K562 (cell line): ENCODE measurements around the gene AGPAT4. TPM values are rescaled to one million over a fixed set of nuclear protein-coding genes. Genes with fewer than 3 reads are reported as not detected.

Experiments
- BHLHE40 ChIP-seq: IDR thresholded peaks from 2 replicates; pipeline ENCODE4 v1.6.1; 2011; ENCODE audit warnings: low read length, improper control_type of control experiment
- CBX5 ChIP-seq: IDR thresholded peaks from 2 replicates; pipeline ENCODE4 v1.6.1; 2014; ENCODE audit warnings: low read depth, borderline replicate concordance
- CCNT2 ChIP-seq: IDR thresholded peaks from 2 replicates; pipeline ENCODE4 v1.6.1; 2011; ENCODE audit warnings: borderline replicate concordance, low read depth, mild to moderate bottlenecking, moderate library complexity, mixed read lengths, low read length; ENCODE audit not compliant: insufficient read length; ENCODE audit errors: extremely low read depth
- CREB1 ChIP-seq, 2 experiments: sonication (generic) in 1 of 2; formaldehyde crosslinking in 1 of 2; IDR thresholded peaks; 2 replicates each; pipeline versions ENCODE4 v1.6.1 to v1.8.0; 2012 to 2022; ENCODE audit warnings: inconsistent platforms in 1 of 2, mild to moderate bottlenecking in 1 of 2, missing genetic modification reagents in 1 of 2, moderate library complexity in 1 of 2
- GATA2 ChIP-seq: sonication (generic); formaldehyde crosslinking; IDR thresholded peaks from 2 replicates; pipeline ENCODE4 v1.4.0; 2020; ENCODE audit warnings: mild to moderate bottlenecking, missing genetic modification reagents
- GTF2F1 ChIP-seq: IDR thresholded peaks from 2 replicates; pipeline ENCODE4 v1.6.1; 2011; ENCODE audit warnings: low read depth, low read length, improper control_type of control experiment
- IFI16 ChIP-seq: fragments of 250-450 bp; sonication (Bioruptor Pico); IDR thresholded peaks from 2 replicates; pipeline ENCODE4 v2.1.2; 2022; ENCODE audit warnings: mild to moderate bottlenecking, inconsistent platforms
- KHSRP ChIP-seq: fragments of 450-650 bp; IDR thresholded peaks from 2 replicates; pipeline ENCODE4 v1.6.1; 2017
- MBD2 ChIP-seq: sonication (generic); IDR thresholded peaks from 2 replicates; pipeline ENCODE4 v1.6.1; 2016; ENCODE audit warnings: low read depth, borderline replicate concordance
- MYNN ChIP-seq, 2 experiments: sonication (generic); formaldehyde crosslinking in 1 of 2; IDR thresholded peaks; 2 replicates each; pipeline versions ENCODE4 v1.5.0 to v1.6.1; 2016 to 2020; ENCODE audit warnings: antibody characterized with exemption in 1 of 2, missing genetic modification reagents in 1 of 2
- PCBP1 ChIP-seq: fragments of 200-400 bp; formaldehyde crosslinking; IDR thresholded peaks from 2 replicates; pipeline ENCODE4 v1.6.1; 2018; ENCODE audit warnings: mild to moderate bottlenecking, low read depth, low read length; ENCODE audit not compliant: poor library complexity, severe bottlenecking
- PHF21A ChIP-seq: fragments of 450-650 bp; IDR thresholded peaks from 2 replicates; pipeline ENCODE4 v1.6.1; 2017; ENCODE audit warnings: low read depth, borderline replicate concordance
- POLR3A ChIP-seq: IDR thresholded peaks from 2 replicates; pipeline ENCODE4 v1.6.1; 2011; ENCODE audit warnings: borderline replicate concordance, mild to moderate bottlenecking, moderate library complexity; ENCODE audit not compliant: insufficient read length, insufficient read depth; ENCODE audit errors: extremely low read depth
- SMAD3 ChIP-seq: fragments of 450-650 bp; formaldehyde crosslinking; conservative IDR thresholded peaks from 2 replicates; pipeline ENCODE4 v1.4.0; 2020; ENCODE audit warnings: mild to moderate bottlenecking
- SRF ChIP-seq, 2 experiments: fragments of 250-450, 450-650 bp in 1 of 2; sonication (Bioruptor Pico) in 1 of 2; sonication (generic) in 1 of 2; formaldehyde crosslinking; IDR thresholded peaks; 2 replicates each; pipeline versions ENCODE4 v1.5.0 to v1.5.1; 2020 to 2022; ENCODE audit warnings: mild to moderate bottlenecking in 1 of 2, missing genetic modification reagents in 1 of 2
- TCF3 ChIP-seq: sonication (generic); formaldehyde crosslinking; IDR thresholded peaks from 2 replicates; pipeline ENCODE4 v1.4.0; 2020; ENCODE audit warnings: mild to moderate bottlenecking, missing genetic modification reagents
- WHSC1 ChIP-seq: IDR thresholded peaks from one replicate; pipeline ENCODE4 v1.6.1; 2012; ENCODE audit warnings: low read length, control low read depth, inconsistent platforms
- ZNF12 ChIP-seq: sonication (generic); formaldehyde crosslinking; IDR thresholded peaks from 2 replicates; pipeline ENCODE4 v1.4.0; 2020; ENCODE audit warnings: mild to moderate bottlenecking, missing genetic modification reagents
- ZNF146 ChIP-seq: IDR thresholded peaks from one replicate; pipeline ENCODE4 v1.6.1; 2018; ENCODE audit warnings: missing compliant biosample characterization; ENCODE audit not compliant: unreplicated experiment
- ZNF23 ChIP-seq: fragments of 250-450 bp; sonication (Bioruptor Pico); IDR thresholded peaks from 2 replicates; pipeline ENCODE4 v1.4.0; 2020; ENCODE audit warnings: mild to moderate bottlenecking
- ZNF57 ChIP-seq: fragments of 450-650 bp; formaldehyde crosslinking; IDR thresholded peaks from 2 replicates; pipeline ENCODE4 v1.4.0; 2020; ENCODE audit warnings: mild to moderate bottlenecking, moderate library complexity
- ZNF766 ChIP-seq: fragments of 200-800 bp; sonication (Bioruptor generic); conservative IDR thresholded peaks from 2 replicates; pipeline ENCODE4 v1.6.1; 2016; ENCODE audit warnings: missing genetic modification characterization, missing compliant biosample characterization
- polyA plus RNA-seq, 8 experiments: library from polyadenylated mRNA; depleted of rRNA in 4 of 8; stranded (reverse) in 5 of 8; unstranded in 3 of 8; fragments of >200 nt; fragmentation: Nextera tagmentation in 2 of 8; fragmentation: Illumina TruSeq in 1 of 8; extraction: Ambion mirVana in 2 of 8; extraction: Trizol in 1 of 8; gene quantifications; 2 replicates each; pipeline versions ENCODE4 v1.2.1 to v1.2.3, GENCODE V29; 2011 to 2014; ENCODE audit warnings: inconsistent platforms in 1 of 8, missing spikeins in 1 of 8
- total RNA-seq, 7 experiments: library from RNA; depleted of rRNA in 6 of 7; stranded (reverse); fragments of >200 nt in 6 of 7; fragmentation: Illumina TruSeq in 2 of 7; extraction: Trizol in 2 of 7; gene quantifications; 2 replicates each; pipeline versions ENCODE4 v1.2.1 to v1.2.3, GENCODE V29; 2011 to 2021; ENCODE audit warnings: low replicate concordance in 1 of 7
- TF ChIP-seq, protein P1 (sequence below): fragments of 250-450 bp; sonication (Bioruptor Pico); IDR thresholded peaks from 2 replicates; pipeline ENCODE4 v1.4.0; 2020
- TF ChIP-seq, protein P2 (sequence below): fragments of 450-650 bp; formaldehyde crosslinking; conservative IDR thresholded peaks from 2 replicates; pipeline ENCODE4 v1.4.0; 2022; ENCODE audit warnings: mild to moderate bottlenecking, missing genetic modification characterization
- TF ChIP-seq, protein P3 (sequence below): fragments of 250-450 bp; sonication (Bioruptor Pico); IDR thresholded peaks from 2 replicates; pipeline ENCODE4 v1.8.0; 2022; ENCODE audit warnings: moderate library complexity, mild to moderate bottlenecking, inconsistent platforms
- TF ChIP-seq, protein P4 (sequence below): fragments of 450-650 bp; formaldehyde crosslinking; IDR thresholded peaks from 2 replicates; pipeline ENCODE4 v1.4.0; 2020; ENCODE audit warnings: mild to moderate bottlenecking, moderate library complexity

Gene AGPAT4
- total and polyA plus RNA-seq, 9 of the 15 experiments (the other 6 are each of a cell fraction or from before 2014, with no cell fraction given) = 2.2 to 15.0 (median 5.7) TPM

DNA sequence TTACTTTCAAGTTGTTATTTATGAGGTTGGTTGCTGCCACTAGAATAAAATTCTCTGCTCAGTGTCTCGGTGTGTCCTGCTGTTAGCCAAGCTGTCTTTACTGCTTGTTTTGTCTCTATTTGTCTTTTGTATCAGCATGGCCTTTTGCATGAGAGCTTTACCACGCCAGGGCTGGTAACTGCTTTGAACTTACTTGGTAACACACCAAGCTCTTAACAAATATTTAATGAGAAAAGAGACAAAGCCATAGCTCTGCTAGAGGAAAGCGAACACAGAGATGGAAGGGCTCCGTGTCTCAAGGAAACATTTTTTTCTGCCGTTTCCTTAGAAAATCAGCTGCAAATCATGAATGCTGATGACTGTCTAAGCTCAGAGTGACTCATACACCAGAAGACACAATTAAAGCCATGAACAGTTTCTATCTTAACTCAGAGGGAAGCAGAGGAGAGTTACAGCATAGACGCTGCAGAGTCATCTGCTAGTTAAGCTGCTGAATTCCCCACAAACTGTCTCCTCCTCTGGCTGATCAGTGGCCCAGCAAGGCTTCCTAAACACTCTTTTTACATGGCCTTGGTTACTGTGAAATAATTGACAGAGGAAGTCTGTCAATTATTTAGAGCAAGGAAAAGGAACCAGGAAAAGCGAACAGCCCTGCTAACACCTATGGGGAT is 44.8 kb downstream of the AGPAT4 start (continued):
- TF ChIP-seq MBD2 (no peak), CBX5 (no peak), WHSC1 (no peak), ZNF57 (CRISPR knock-in tag) (no peak), CREB1 (IDR thresholded peaks at IDR 0.05) (0 out of 2 replicates have a peak, but pooled peaks have one; percentile 11), CREB1 (CRISPR knock-in tag; IDR thresholded peaks at IDR 0.05) (no peak), SRF (CRISPR knock-in tag; IDR thresholded peaks at IDR 0.05) (no peak), ZNF766 (no peak), PCBP1 (no peak), ZNF23 (peak; percentile 60; the same call in 1 of the 2 replicates), POLR3A (no peak), CCNT2 (no peak), ZNF146 (CRISPR knock-in tag) (no peak), TCF3 (CRISPR knock-in tag) (peak; percentile 30; the same call in 1 of the 2 replicates), PHF21A (no peak), SMAD3 (CRISPR knock-in tag) (no peak), BHLHE40 (no peak), IFI16 (no peak), KHSRP (no peak), MYNN (IDR thresholded peaks at IDR 0.05) (no peak; the same call in 1 of the 2 replicates), MYNN (CRISPR knock-in tag; IDR thresholded peaks at IDR 0.05) (no peak), GTF2F1 (no peak), GATA2 (CRISPR knock-in tag) (no peak), ZNF12 (no peak)
- TF ChIP-seq, protein P1, sequence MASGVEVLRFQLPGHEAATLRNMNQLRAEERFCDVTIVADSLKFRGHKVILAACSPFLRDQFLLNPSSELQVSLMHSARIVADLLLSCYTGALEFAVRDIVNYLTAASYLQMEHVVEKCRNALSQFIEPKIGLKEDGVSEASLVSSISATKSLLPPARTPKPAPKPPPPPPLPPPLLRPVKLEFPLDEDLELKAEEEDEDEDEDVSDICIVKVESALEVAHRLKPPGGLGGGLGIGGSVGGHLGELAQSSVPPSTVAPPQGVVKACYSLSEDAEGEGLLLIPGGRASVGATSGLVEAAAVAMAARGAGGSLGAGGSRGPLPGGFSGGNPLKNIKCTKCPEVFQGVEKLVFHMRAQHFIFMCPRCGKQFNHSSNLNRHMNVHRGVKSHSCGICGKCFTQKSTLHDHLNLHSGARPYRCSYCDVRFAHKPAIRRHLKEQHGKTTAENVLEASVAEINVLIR (CRISPR knock-in tag) = no peak
- TF ChIP-seq, protein P2, sequence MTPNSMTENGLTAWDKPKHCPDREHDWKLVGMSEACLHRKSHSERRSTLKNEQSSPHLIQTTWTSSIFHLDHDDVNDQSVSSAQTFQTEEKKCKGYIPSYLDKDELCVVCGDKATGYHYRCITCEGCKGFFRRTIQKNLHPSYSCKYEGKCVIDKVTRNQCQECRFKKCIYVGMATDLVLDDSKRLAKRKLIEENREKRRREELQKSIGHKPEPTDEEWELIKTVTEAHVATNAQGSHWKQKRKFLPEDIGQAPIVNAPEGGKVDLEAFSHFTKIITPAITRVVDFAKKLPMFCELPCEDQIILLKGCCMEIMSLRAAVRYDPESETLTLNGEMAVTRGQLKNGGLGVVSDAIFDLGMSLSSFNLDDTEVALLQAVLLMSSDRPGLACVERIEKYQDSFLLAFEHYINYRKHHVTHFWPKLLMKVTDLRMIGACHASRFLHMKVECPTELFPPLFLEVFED = no peak
- TF ChIP-seq, protein P3, sequence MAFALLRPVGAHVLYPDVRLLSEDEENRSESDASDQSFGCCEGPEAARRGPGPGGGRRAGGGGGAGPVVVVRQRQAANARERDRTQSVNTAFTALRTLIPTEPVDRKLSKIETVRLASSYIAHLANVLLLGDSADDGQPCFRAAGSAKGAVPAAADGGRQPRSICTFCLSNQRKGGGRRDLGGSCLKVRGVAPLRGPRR (CRISPR knock-in tag) = no peak
- TF ChIP-seq, protein P4, sequence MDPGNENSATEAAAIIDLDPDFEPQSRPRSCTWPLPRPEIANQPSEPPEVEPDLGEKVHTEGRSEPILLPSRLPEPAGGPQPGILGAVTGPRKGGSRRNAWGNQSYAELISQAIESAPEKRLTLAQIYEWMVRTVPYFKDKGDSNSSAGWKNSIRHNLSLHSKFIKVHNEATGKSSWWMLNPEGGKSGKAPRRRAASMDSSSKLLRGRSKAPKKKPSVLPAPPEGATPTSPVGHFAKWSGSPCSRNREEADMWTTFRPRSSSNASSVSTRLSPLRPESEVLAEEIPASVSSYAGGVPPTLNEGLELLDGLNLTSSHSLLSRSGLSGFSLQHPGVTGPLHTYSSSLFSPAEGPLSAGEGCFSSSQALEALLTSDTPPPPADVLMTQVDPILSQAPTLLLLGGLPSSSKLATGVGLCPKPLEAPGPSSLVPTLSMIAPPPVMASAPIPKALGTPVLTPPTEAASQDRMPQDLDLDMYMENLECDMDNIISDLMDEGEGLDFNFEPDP (CRISPR knock-in tag) = no peak
